Erythroblast (primary cell): ENCODE data around the gene STUB1.

Experiments used
- GATA1 ChIP-seq: IDR thresholded peaks from 2 replicates; pipeline ENCODE4 v1.6.1; 2011; ENCODE audit warnings: low read depth, mild to moderate bottlenecking, control low read depth, low read length, moderate library complexity
- POLR2A ChIP-seq: IDR thresholded peaks from 2 replicates; pipeline ENCODE4 v1.6.1; 2011; ENCODE audit warnings: mild to moderate bottlenecking, low read length

DNA sequence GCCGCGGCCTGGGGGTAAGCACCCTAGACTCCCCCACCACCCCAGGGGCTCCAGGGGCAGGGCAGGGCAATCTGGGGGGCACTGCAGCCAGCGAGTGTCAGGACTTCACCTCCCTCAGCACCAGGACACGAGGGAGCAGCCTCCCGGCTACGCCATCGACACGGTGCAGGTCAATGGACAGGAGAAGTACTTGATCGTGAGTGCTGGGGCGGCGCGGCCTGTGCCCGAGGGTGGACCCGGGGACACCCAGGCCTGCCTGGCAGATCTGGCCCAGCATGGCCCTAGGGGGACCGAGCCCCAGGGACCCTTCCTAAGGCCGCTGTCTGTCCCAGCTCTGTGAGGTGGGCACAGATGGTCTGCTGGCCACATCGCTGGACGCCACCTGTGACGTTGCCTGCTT lies 7.8 kb upstream of the STUB1 start:
- TF ChIP-seq POLR2A (no peak), GATA1 (no peak)
